HL-60 (cell line): ENCODE data around the gene DNAJC12.
A peak's percentile ranks its signal among the peaks of the same experiment; 100 is the strongest.
"Not testable (repeated sequence)": the region's sequence is repeated elsewhere in the genome, so short reads cannot be mapped to it uniquely, and the experiment has no call there.

Experiments
- DNase-seq, 2 experiments: peaks; one replicate each; pipeline ENCODE4 v3.0.0-alpha.2; 2010 to 2020; ENCODE audit warnings: low read depth in 1 of 2, low spot score in 1 of 2
- H3K27ac ChIP-seq: fragments of 250-450 bp; sonication (Bioruptor Pico); replicated peaks from 2 replicates; pipeline ENCODE4 v1.5.1; 2020; ENCODE audit warnings: mild to moderate bottlenecking, moderate library complexity
- H3K27me3 ChIP-seq: fragments of 250-450 bp; sonication (Bioruptor Pico); 2 replicates; pipeline ENCODE4 v1.5.1; 2021; ENCODE audit warnings: mild to moderate bottlenecking, moderate library complexity; ENCODE audit not compliant: insufficient read depth, poor library complexity, severe bottlenecking
- H3K4me3 ChIP-seq: replicated peaks from 2 replicates; pipeline ENCODE4 v1.5.1; 2011; ENCODE audit warnings: mild to moderate bottlenecking, control low read depth, low read length; ENCODE audit not compliant: insufficient read depth
- GABPA ChIP-seq: IDR thresholded peaks from 2 replicates; pipeline ENCODE4 v1.6.1; 2012; ENCODE audit warnings: low read depth
- POLR2AphosphoS5 ChIP-seq: IDR thresholded peaks from 2 replicates; pipeline ENCODE4 v1.6.1; 2012; ENCODE audit warnings: low read depth
- SPI1 ChIP-seq: IDR thresholded peaks from 2 replicates; pipeline ENCODE4 v1.6.1; 2012; ENCODE audit warnings: low read depth, mild to moderate bottlenecking, borderline replicate concordance
- TF ChIP-seq, protein P1 (sequence below): IDR thresholded peaks from 2 replicates; pipeline ENCODE4 v1.6.1; 2012; ENCODE audit warnings: low read depth; ENCODE audit not compliant: insufficient replicate concordance
- TF ChIP-seq, protein P2 (sequence below): IDR thresholded peaks from one replicate; pipeline ENCODE4 v1.5.1; 2011; ENCODE audit warnings: low read length, control low read depth, inconsistent platforms; ENCODE audit not compliant: insufficient read depth

The DNAJC12 gene

DNA sequence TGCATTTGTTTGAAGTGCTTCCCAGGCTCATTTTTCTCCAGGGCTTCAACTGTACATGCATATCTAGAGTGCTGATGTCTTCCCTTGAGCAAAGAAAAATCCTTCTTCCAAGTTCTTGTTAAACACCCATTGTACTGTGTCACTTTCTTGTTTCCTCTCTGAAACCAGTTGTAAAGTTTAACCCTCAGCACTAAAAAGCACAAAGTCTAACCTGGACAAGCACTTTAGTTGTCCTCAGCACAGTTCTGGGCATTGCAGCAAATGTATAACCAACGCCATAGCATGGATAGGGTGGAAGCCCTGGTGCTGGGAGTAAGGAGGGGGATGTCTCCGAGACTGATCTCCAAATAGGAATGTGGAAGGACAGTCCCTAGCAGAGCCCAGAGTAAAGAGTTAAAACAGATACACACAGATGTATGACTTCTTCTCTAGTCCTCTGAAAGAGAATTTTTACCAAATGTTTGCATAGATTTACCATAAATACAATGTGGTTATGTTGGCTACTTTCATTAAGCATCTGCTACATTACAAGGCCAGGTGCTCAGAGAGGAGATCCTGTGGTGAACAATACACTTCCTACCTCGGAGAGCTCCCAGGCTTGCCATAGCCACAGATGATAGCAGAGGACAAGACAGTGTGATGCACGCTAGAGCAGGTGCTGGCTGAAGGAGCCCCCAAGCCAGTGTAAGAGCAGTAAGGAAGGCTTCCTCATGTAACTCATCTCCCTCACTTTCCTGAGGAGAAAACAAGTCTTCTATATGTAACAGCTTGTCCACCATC lies 57.0 kb downstream of the DNAJC12 start:
- TF ChIP-seq, protein P1, sequence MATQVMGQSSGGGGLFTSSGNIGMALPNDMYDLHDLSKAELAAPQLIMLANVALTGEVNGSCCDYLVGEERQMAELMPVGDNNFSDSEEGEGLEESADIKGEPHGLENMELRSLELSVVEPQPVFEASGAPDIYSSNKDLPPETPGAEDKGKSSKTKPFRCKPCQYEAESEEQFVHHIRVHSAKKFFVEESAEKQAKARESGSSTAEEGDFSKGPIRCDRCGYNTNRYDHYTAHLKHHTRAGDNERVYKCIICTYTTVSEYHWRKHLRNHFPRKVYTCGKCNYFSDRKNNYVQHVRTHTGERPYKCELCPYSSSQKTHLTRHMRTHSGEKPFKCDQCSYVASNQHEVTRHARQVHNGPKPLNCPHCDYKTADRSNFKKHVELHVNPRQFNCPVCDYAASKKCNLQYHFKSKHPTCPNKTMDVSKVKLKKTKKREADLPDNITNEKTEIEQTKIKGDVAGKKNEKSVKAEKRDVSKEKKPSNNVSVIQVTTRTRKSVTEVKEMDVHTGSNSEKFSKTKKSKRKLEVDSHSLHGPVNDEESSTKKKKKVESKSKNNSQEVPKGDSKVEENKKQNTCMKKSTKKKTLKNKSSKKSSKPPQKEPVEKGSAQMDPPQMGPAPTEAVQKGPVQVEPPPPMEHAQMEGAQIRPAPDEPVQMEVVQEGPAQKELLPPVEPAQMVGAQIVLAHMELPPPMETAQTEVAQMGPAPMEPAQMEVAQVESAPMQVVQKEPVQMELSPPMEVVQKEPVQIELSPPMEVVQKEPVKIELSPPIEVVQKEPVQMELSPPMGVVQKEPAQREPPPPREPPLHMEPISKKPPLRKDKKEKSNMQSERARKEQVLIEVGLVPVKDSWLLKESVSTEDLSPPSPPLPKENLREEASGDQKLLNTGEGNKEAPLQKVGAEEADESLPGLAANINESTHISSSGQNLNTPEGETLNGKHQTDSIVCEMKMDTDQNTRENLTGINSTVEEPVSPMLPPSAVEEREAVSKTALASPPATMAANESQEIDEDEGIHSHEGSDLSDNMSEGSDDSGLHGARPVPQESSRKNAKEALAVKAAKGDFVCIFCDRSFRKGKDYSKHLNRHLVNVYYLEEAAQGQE, result peak; percentile 78
- TF ChIP-seq SPI1 (no peak), POLR2AphosphoS5 (no peak), GABPA (no peak)
- no peak for DNase-seq
- H3K27me3 ChIP-seq, result no peaks in the 10 kb centered on the region
- no peak overlapping the region for H3K27ac ChIP-seq
- H3K4me3 ChIP-seq, result no peak overlapping the region

DNA sequence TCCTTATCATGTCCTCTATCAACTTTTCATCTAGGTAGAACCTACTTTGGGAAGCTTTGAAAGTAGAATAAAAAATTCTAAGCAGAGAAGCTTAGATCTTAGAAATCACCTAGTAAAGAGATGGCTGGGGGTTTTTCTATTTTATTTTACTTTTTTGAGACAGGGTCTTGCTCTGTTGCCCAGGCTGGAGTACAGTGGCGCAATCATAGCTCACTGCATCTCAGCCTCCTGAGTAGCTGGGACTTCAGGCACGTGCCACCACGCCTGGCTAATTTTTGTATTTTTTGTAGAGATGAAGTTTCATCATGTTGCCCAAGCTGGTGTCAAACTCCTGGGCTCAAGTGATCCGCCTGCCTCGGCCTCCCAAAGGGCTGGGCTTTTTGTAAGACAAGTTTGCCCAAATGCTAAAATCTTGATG lies 57.8 kb downstream of the DNAJC12 start:
- H3K27ac ChIP-seq, H3K4me3 ChIP-seq, DNase-seq, H3K27me3 ChIP-seq: not testable (repeated sequence)
- 0 out of 2 replicates have a peak, but pooled peaks have one; percentile 3 for TF ChIP-seq SPI1

DNA sequence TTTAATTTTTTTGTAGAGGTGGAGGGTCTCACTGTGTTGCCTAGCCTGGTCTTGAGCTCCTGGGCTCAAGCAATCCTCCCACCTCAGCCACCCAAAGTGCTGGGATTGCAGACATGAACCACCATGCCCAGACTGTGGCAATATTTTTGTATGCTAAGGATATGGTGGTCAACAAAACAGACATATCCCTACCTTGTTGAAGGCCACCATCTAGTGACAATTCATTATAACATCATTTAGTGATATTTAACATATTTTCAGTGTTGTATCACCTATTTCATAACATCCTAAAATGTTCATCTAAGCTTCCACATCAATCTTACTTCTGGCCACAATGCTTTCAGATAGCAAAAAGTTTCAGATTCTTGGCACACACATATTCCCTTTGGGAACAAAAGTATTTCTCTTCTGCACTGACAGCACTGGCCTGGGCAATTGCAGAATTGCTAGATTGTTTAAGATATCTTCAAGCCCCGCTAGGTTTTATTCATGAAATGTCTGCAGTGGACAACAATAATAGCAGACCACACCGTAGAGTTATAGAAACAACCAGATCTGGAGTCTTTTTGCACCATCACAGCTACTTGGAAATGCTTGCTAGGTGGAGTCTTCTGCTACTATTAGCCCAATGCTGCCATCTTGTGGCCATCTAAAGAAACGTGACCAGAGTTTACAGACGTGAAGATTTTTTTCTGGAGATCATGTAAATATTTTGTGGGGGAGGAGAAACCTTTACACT lies 58.4 kb downstream of the DNAJC12 start:
- TF ChIP-seq SPI1 (no peak; the same call in 1 of the 2 replicates), POLR2AphosphoS5 (no peak)
- TF ChIP-seq, protein P2, sequence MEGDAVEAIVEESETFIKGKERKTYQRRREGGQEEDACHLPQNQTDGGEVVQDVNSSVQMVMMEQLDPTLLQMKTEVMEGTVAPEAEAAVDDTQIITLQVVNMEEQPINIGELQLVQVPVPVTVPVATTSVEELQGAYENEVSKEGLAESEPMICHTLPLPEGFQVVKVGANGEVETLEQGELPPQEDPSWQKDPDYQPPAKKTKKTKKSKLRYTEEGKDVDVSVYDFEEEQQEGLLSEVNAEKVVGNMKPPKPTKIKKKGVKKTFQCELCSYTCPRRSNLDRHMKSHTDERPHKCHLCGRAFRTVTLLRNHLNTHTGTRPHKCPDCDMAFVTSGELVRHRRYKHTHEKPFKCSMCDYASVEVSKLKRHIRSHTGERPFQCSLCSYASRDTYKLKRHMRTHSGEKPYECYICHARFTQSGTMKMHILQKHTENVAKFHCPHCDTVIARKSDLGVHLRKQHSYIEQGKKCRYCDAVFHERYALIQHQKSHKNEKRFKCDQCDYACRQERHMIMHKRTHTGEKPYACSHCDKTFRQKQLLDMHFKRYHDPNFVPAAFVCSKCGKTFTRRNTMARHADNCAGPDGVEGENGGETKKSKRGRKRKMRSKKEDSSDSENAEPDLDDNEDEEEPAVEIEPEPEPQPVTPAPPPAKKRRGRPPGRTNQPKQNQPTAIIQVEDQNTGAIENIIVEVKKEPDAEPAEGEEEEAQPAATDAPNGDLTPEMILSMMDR, result peak; percentile 56
- Histone ChIP-seq H3K27ac (no peak overlapping the region), H3K4me3 (no peak overlapping the region), H3K27me3 (no peaks in the 10 kb centered on the region)
- DNase-seq, result peak; percentile 66 to 73

DNA sequence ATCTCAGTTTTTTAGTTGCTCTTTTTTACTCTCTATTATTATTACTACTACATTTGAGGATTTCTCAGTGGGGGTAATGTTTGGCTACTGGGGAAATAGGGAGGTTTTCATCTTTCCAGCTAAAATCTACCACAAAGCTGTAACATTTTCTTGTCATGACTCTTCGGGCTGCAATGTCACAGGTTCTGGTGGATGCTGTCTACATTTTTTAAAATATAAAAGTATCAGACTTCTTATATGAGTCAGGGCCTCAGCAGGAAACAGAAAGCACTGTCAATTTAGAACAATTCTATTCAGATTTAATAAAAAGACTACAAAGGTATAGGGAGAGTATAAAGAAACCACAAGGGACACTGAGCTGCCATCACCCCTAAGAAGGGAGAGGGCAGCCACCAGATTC lies 61.6 kb downstream of the DNAJC12 start:
- Histone ChIP-seq H3K4me3 (no peak overlapping the region), H3K27ac (no peak overlapping the region), H3K27me3 (no peaks in the 10 kb centered on the region)
- TF ChIP-seq GABPA, result no peak
- no peak for TF ChIP-seq POLR2AphosphoS5
- no peak for DNase-seq

GRCh38 chr10:67775279-67775678 lies 62.7 kb downstream of the DNAJC12 start:
- Histone ChIP-seq H3K27ac (no peak overlapping the region), H3K27me3 (no peaks in the 10 kb centered on the region), H3K4me3 (no peak overlapping the region)
- DNase-seq, result no peak
- TF ChIP-seq, protein P2, result no peak
- TF ChIP-seq SPI1 (no peak), GABPA (no peak), POLR2AphosphoS5 (no peak)
- TF ChIP-seq, protein P1, result no peak
